LHCN-M2 (cell line): Measurements from ENCODE around the gene C22orf39. TPM values are rescaled to one million over a fixed set of nuclear protein-coding genes. Genes with fewer than 3 reads are reported as not detected.

Experiments used
- DNase-seq: peaks from one replicate; pipeline ENCODE4 v3.0.0-alpha.2; 2012; ENCODE audit warnings: low read depth
- total RNA-seq: library from RNA; depleted of rRNA; stranded (reverse); fragments of >200 nt; gene quantifications from 2 replicates; pipeline ENCODE4 v1.2.3, GENCODE V29; 2014; rRNA removed

C22orf39 gene
- total RNA-seq, 1 experiment from 2014 or later = 20.2 TPM

- no peak for DNase-seq
These were observed 46.6 kb downstream of the C22orf39 start for GRCh38 chr22:19400881-19401280.

- DNase-seq = no peak
These were observed 48.9 kb downstream of the C22orf39 start for GRCh38 chr22:19398652-19399051.

- peak; percentile 14 for DNase-seq
These were observed 49.3 kb downstream of the C22orf39 start for GRCh38 chr22:19398206-19398605.

- DNase-seq = no peak
These were observed 49.8 kb downstream of the C22orf39 start for GRCh38 chr22:19397734-19398104.

- DNase-seq = no peak
These were observed 50.4 kb downstream of the C22orf39 start for GRCh38 chr22:19396934-19397733.

GRCh38 chr22:19396561-19396933 is 51.0 kb downstream of the C22orf39 start:
- no peak for DNase-seq

- no peak for DNase-seq
These were observed 52.2 kb downstream of the C22orf39 start for GRCh38 chr22:19395276-19395675.

GRCh38 chr22:19394274-19395050 is 53.0 kb downstream of the C22orf39 start:
- no peak for DNase-seq

- no peak for DNase-seq
These were observed 53.8 kb downstream of the C22orf39 start for GRCh38 chr22:19393704-19394103.

Other genes with a start within 250 kb of the C22orf39 start
- gene CLTCL1, start 156.0 kb downstream of the C22orf39 start, total RNA-seq = 14.4 and 17.7 TPM in 2 replicates
- 19.1 and 27.0 TPM in 2 replicates for gene HIRA, start 16.0 kb downstream of the C22orf39 start, total RNA-seq
- 41.4 and 51.0 TPM in 2 replicates for gene MRPL40, start 15.2 kb downstream of the C22orf39 start, total RNA-seq
- gene UFD1, start 31.5 kb upstream of the C22orf39 start, total RNA-seq = 81.3 and 82.5 TPM in 2 replicates
- 62.3 and 67.6 TPM in 2 replicates for gene CDC45, start 32.2 kb upstream of the C22orf39 start, total RNA-seq
- gene CLDN5, start 76.7 kb upstream of the C22orf39 start, total RNA-seq = 4.9 and 11.1 TPM in 2 replicates